ENCODE measurements around the gene FARSB.

Gene FARSB

GRCh38 chr2:222548992-222549391, 106.9 kb downstream of the FARSB start:
- DNase-seq (ENCODE audit: low spot score), result no peak

- DNase-seq (ENCODE audit: low spot score), result no peak
Observed at GRCh38 chr2:222547083-222547482, 108.8 kb downstream of the FARSB start.

- DNase-seq (ENCODE audit: low spot score), result no peak
Observed at GRCh38 chr2:222545823-222546795, 109.8 kb downstream of the FARSB start.

- no peak for DNase-seq (ENCODE audit: low spot score)
Observed at GRCh38 chr2:222544661-222545060, 111.2 kb downstream of the FARSB start.

- DNase-seq (ENCODE audit: low spot score), result no peak
Observed at GRCh38 chr2:222538535-222538934, 117.4 kb downstream of the FARSB start.

- no peak for DNase-seq (ENCODE audit: low spot score)
Observed at GRCh38 chr2:222535477-222535876, 120.4 kb downstream of the FARSB start.

- DNase-seq (ENCODE audit: low spot score), result no peak
Observed at GRCh38 chr2:222532315-222532714, 123.6 kb downstream of the FARSB start.

GRCh38 chr2:222526480-222527277, 129.2 kb downstream of the FARSB start:
- no peak for DNase-seq (ENCODE audit: low spot score)

GRCh38 chr2:222525811-222526210, 130.1 kb downstream of the FARSB start:
- no peak for DNase-seq (ENCODE audit: low spot score)

- DNase-seq (ENCODE audit: low spot score), result no peak
Observed at GRCh38 chr2:222523783-222524544, 131.9 kb downstream of the FARSB start.

- no peak for DNase-seq (ENCODE audit: low spot score)
Observed at GRCh38 chr2:222522082-222522481, 133.8 kb downstream of the FARSB start.

- no peak for DNase-seq (ENCODE audit: low spot score)
Observed at GRCh38 chr2:222521099-222521498, 134.8 kb downstream of the FARSB start.
